Measurements from ENCODE around the gene ITSN2.

GRCh38 chr2:24210106-24210455 lies 150.3 kb downstream of the ITSN2 start:
- TF ChIP-seq CTCF (IDR thresholded peaks at IDR 0.05) (no peak), POLR2AphosphoS5 (IDR thresholded peaks at IDR 0.05) (no peak)
